ENCODE results near the gene RBM4. TPM values are rescaled to one million over a fixed set of nuclear protein-coding genes. Genes with fewer than 3 reads are reported as not detected.

RBM4 gene
- total RNA-seq, 1 experiment from 2014 or later, result 272 TPM

GRCh38 chr11:66591175-66591574 is 47.3 kb upstream of the RBM4 start:
- Histone ChIP-seq H3K27ac (ENCODE audit: insufficient read length, low read depth, low read length) (no peak overlapping the region), H3K27me3 (ENCODE audit: insufficient read depth, low read length) (no peaks in the 10 kb centered on the region), H3K9ac (ENCODE audit: extremely low read depth, insufficient read length, low read length) (no peak overlapping the region), H3K4me1 (ENCODE audit: insufficient read depth, low read length) (no peaks in the 10 kb centered on the region; the same call in 1 of the 2 replicates), H3T11ph (ENCODE audit: low read length) (no peak overlapping the region), H2BK15ac (ENCODE audit: low read depth, low read length) (no peak overlapping the region), H2BK12ac (ENCODE audit: insufficient read length, low read depth, low read length) (no peak overlapping the region), H2AFZ (ENCODE audit: low read length) (no peak overlapping the region), H4K91ac (ENCODE audit: insufficient read length, low read depth, low read length) (no peak overlapping the region), H4K8ac (replicated peaks; ENCODE audit: insufficient read length, low read depth, low read length) (no peak overlapping the region), H3K9me3 (ENCODE audit: control insufficient read depth, low read depth, low read length) (no peaks in the 10 kb centered on the region), H2BK120ac (ENCODE audit: low read depth, low read length, poor library complexity, severe bottlenecking) (no peak overlapping the region), H4K20me1 (ENCODE audit: control insufficient read depth, insufficient read depth, insufficient read length) (no peaks in the 10 kb centered on the region), H2BK20ac (ENCODE audit: low read depth, low read length, poor library complexity, severe bottlenecking) (no peak overlapping the region), H2AK5ac (ENCODE audit: insufficient read length, low read length) (no peak overlapping the region), H3K56ac (ENCODE audit: insufficient read length, low read depth, low read length) (no peak overlapping the region), H3K79me2 (ENCODE audit: insufficient read depth, low read length) (no peaks in the 10 kb centered on the region), H3K4ac (ENCODE audit: low read depth, low read length) (no peak overlapping the region), H3K79me1 (ENCODE audit: insufficient read depth, low read depth, low read length, poor library complexity, severe bottlenecking) (peaks cover 3% of the 10 kb centered on the region), H3K23ac (ENCODE audit: insufficient read length, low read depth, low read length) (no peak overlapping the region), H4K5ac (ENCODE audit: insufficient read length, low read depth, low read length) (no peak overlapping the region), H3K4me2 (ENCODE audit: insufficient read depth, insufficient read length, low read length) (no peak overlapping the region), H2BK5ac (ENCODE audit: insufficient read length, low read length) (no peak overlapping the region), H3K14ac (ENCODE audit: insufficient read depth, low read length) (no peak overlapping the region), H3K23me2 (ENCODE audit: insufficient read length, low read depth, low read length, poor library complexity, severe bottlenecking) (peaks cover 10% of the 10 kb centered on the region), H3K18ac (ENCODE audit: insufficient read length, low read depth, low read length) (no peak overlapping the region)
- Mint-ChIP-seq H3K27ac (no peak overlapping the region), H3K36me3 (ENCODE audit: insufficient read depth in 1 of 3, low read depth in 3 of 3) (peaks cover 2 to 24% (median 20%) of the 10 kb centered on the region in 3 experiments; a peak in 5 of 7 replicates), H3K27me3 (ENCODE audit: low read depth) (peaks cover 29% of the 10 kb centered on the region), H3K4me1 (peaks cover 15 to 17% of the 10 kb centered on the region in 2 experiments), H3K9me3 (peaks cover 25 to 40% of the 10 kb centered on the region in 2 experiments), H3K4me3 (no peak overlapping the region)
- no CpG with 5 or more reads among the region's 2 CpGs for WGBS (ENCODE audit: extremely low coverage, insufficient read length, low lambda C conversion rate)
- no peak for DNase-seq
- no peak for TF ChIP-seq CTCF (conservative IDR thresholded peaks at IDR 0.05)
